GM12874 (cell line): ENCODE data around the gene HRG.

Source experiments
- CTCF ChIP-seq: IDR thresholded peaks from 2 replicates; pipeline ENCODE4 v1.5.1; 2011; ENCODE audit warnings: low read depth, mild to moderate bottlenecking, control low read depth, low read length, moderate library complexity; ENCODE audit not compliant: insufficient read depth

Gene HRG

GRCh38 chr3:186630950-186631641 is 34.7 kb upstream of the HRG start:
- no peak for TF ChIP-seq CTCF

- TF ChIP-seq CTCF: no peak
Measured at GRCh38 chr3:186633481-186633880, 32.3 kb upstream of the HRG start.

- no peak for TF ChIP-seq CTCF
Measured at GRCh38 chr3:186635532-186635931, 30.3 kb upstream of the HRG start.

GRCh38 chr3:186636536-186636935 is 29.3 kb upstream of the HRG start:
- TF ChIP-seq CTCF: no peak

DNA sequence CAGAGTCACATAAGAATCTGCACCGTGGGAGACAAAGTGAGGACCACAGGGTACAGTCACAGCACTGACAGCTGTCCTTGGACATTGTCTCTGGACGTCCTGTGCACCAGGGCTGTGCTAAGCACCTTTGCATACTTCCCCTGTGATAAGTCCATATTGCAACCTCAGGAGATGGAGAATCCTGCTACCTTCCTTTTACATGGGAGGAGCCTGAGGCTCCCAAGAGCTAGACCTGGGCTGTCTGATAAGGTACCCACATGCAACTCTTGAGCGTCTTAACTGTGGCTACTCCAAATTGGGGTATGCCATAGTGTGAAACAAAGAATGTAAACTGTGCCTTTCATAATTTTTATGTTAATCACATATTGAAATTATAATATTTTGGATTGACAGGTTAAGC is 28.1 kb upstream of the HRG start:
- no peak for TF ChIP-seq CTCF

DNA sequence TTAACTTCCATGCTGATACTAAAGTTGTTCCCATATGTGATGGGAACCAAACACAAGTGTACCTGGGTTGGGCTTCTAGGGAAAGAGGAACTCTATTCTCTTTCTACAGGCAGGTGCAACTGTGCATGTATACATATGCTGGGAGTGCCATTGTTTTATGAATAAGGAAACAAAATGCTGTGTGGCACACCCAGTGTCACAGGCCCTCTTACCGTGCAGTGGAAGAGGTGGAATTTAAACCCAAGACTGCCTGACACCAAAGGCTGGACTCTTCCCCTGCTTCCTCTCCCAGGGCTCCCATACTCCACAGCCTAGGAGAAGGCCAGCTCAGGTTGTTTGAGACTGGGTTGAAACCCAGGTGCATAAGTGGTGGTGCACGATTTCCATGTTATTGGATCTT is 27.6 kb upstream of the HRG start:
- no peak for TF ChIP-seq CTCF

DNA sequence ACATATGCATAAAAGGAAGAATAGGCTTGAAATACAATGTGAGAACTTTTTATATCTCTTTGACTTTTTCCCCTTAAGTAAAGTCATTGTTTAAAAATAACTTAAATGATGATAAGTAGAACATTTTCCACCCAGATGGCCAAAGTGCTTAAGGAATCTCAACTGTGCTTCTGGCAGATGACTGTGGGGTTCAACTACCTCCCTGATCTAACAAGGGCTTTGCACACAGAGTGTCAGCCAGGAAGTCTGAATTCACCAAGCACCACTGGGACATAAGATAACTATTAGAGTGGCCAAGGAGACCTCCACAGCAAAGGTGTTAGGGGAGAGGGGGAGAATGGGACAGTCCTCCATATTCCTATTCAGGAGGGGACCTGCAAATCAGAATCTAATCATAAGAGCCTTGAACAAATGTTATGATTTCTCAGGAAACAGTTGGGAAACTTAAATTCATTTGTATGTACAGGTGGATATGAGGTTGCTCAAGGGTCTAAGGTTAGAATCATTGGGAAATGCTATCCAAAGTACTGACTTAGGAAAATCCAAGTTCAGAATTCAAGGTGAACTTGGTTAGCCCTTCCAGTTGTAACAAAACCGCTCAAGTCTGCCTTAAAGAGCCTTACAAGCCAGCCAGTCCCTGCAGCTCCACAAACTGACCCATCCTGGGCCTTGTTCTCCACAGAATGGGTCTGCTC is 25.9 kb upstream of the HRG start, which contains the start of gene FETUB:
TSS of gene FETUB (plus strand) at position 622 of the 695 bp plus-strand sequence. CDS start at position 684, 62 bp downstream.
- no peak for TF ChIP-seq CTCF
